ENCODE results near the gene FBXL17. TPM values are rescaled to one million over a fixed set of nuclear protein-coding genes. Genes with fewer than 3 reads are reported as not detected.

Gene FBXL17
- polyA plus RNA-seq, 1 of the 3 experiments (the other 2 are of a cell fraction), result 4.4 TPM

GRCh38 chr5:108028883-108029282 lies 353.0 kb downstream of the FBXL17 start (continued):
- TF ChIP-seq, protein P1, sequence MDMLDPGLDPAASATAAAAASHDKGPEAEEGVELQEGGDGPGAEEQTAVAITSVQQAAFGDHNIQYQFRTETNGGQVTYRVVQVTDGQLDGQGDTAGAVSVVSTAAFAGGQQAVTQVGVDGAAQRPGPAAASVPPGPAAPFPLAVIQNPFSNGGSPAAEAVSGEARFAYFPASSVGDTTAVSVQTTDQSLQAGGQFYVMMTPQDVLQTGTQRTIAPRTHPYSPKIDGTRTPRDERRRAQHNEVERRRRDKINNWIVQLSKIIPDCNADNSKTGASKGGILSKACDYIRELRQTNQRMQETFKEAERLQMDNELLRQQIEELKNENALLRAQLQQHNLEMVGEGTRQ (IDR thresholded peaks at IDR 0.05; ENCODE audit: borderline replicate concordance, low read depth, low read length), result no peak
- peak; percentile 31; the same call in 1 of the 2 replicates for TF ChIP-seq RAD21 (IDR thresholded peaks at IDR 0.05; ENCODE audit: low read length)
- TF ChIP-seq REST (IDR thresholded peaks at IDR 0.05; ENCODE audit: low read depth, low read length), result no peak
- no peak for TF ChIP-seq SMC3 (IDR thresholded peaks at IDR 0.05; ENCODE audit: low read depth, low read length)
- no peak for TF ChIP-seq RXRA (IDR thresholded peaks at IDR 0.05; ENCODE audit: borderline replicate concordance, low read depth)

DNA sequence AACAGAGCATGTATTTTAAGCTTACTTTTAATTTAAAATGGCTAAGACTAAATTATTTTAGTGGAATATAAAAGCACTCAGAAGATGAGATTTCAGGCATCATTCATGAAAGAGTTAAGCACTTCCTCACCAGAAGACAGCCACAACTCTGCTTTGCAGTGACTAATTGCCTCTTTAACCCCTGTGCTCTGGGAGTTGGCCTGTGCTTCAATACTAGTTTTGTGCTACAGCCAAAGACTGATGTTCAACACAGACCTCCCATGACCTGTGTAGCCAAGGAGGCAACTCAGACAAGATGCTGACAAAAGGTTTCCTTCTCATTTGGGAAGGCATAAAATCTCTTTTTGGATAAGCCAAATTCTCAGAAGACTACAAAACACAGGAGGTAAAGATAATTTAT lies 353.5 kb downstream of the FBXL17 start:
- ChIA-PET POLR2A (no interaction called here), CTCF (interaction anchor here (1.2 kb wide), 2 partner anchors 14 to 66 kb away, joined by 3 read pairs; no protein-coding TSS in a partner anchor)
- Histone ChIP-seq H3K9me3 (no peaks in the 10 kb centered on the region), H3K36me3 (replicated peaks in 1 of 2; ENCODE audit: control insufficient read depth in 1 of 2, insufficient read depth in 2 of 2, low read length in 1 of 2) (no peaks in the 10 kb centered on the region), H3K27ac (ENCODE audit: low read depth in 2 of 2, low read length in 1 of 2) (peak overlapping the region; percentile 14 to 97; a peak in 3 of 4 replicates), H2AFZ (ENCODE audit: low read depth) (no peak overlapping the region), H3K4me1 (ENCODE audit: control insufficient read depth in 1 of 2, insufficient read depth in 2 of 2, low read depth in 1 of 2, low read length in 1 of 2) (peaks cover 5 to 15% of the 10 kb centered on the region in 2 experiments; a peak in 2 of 4 replicates), H3K27me3 (ENCODE audit: insufficient read depth) (no peaks in the 10 kb centered on the region), H3K9ac (no peak overlapping the region), H3K9me2 (no peaks in the 10 kb centered on the region), H3F3A (replicated peaks; ENCODE audit: insufficient read depth) (no peaks in the 10 kb centered on the region), H3K79me2 (ENCODE audit: insufficient read depth) (no peaks in the 10 kb centered on the region), H3K4me2 (no peak overlapping the region), H3K4me3 (ENCODE audit: low read depth in 2 of 2, low read length in 1 of 2) (no peak overlapping the region), H4K20me1 (ENCODE audit: insufficient read depth) (no peaks in the 10 kb centered on the region)
- TF ChIP-seq POLR2AphosphoS5 (IDR thresholded peaks at IDR 0.05; ENCODE audit: low read depth, low read length) (no peak), EP300 (IDR thresholded peaks at IDR 0.05; ENCODE audit: borderline replicate concordance in 1 of 2, low read depth in 1 of 2, low read length in 1 of 2) (0 out of 4 replicates have a peak, but pooled peaks of 1 of the 2 experiments have one; percentile 21), TCF12 (IDR thresholded peaks at IDR 0.05) (no peak), FOSL2 (IDR thresholded peaks at IDR 0.05; ENCODE audit: borderline replicate concordance, low read depth) (no peak), CHD2 (IDR thresholded peaks at IDR 0.05; ENCODE audit: low read length, partially characterized antibody) (no peak)
- TF ChIP-seq, protein P1 (IDR thresholded peaks at IDR 0.05; ENCODE audit: borderline replicate concordance, low read depth, low read length), result no peak
- DNase-seq, result peak; percentile 16

Data from SK-N-SH (cell line).